HEK293 (cell line): Measurements from ENCODE around the gene AGPAT4.

Experiments
- CTCF ChIA-PET: fragments of 350-600 bp; formaldehyde crosslinking; extraction: SDS; loops from one replicate; lab custom pipeline; 2021; ENCODE audit warnings: antibody characterized with exemption; lab: Yijun Ruan, JAX
- POLR2A ChIA-PET: fragments of 300-600 bp; formaldehyde crosslinking; extraction: SDS; loops from one replicate; lab custom pipeline; 2020; ENCODE audit warnings: antibody characterized with exemption, inconsistent platforms; lab: Yijun Ruan, JAX
- H3K27ac ChIP-seq: fragments of 200-500 bp; sonication (Bioruptor generic); 2 replicates; pipeline ENCODE4 v1.5.1; 2014; ENCODE audit warnings: low read depth, low read length, control low read depth, inconsistent platforms; ENCODE audit errors: extremely low read depth
- H3K36me3 ChIP-seq, 2 experiments: fragments of 200-500 bp in 1 of 2; sonication (Bioruptor generic) in 1 of 2; 1 replicate in 1 of 2; 2 replicates in 1 of 2; pipeline ENCODE4 v1.5.1; 2014 to 2017; ENCODE audit warnings: inconsistent platforms in 2 of 2, low read length in 2 of 2; ENCODE audit not compliant: control insufficient read depth in 2 of 2, insufficient read depth in 1 of 2
- H3K4me1 ChIP-seq: fragments of 200-500 bp; sonication (Bioruptor generic); 2 replicates; pipeline ENCODE4 v1.5.1; 2014; ENCODE audit warnings: mild to moderate bottlenecking, low read length, inconsistent platforms; ENCODE audit not compliant: control insufficient read depth, insufficient read depth
- H3K4me3 ChIP-seq: 2 replicates; pipeline ENCODE4 v1.5.1; 2011; ENCODE audit warnings: low read depth, mild to moderate bottlenecking, control low read depth, low read length, moderate library complexity
- H3K9me3 ChIP-seq: fragments of 200-500 bp; sonication (Bioruptor generic); 2 replicates; pipeline ENCODE4 v1.5.1; 2014; ENCODE audit warnings: low read depth, low read length, inconsistent platforms; ENCODE audit not compliant: control insufficient read depth, insufficient read depth
- FEZF1 ChIP-seq: fragments of 450-650 bp; formaldehyde crosslinking; IDR thresholded peaks from 2 replicates; pipeline ENCODE4 v1.5.1; 2016; ENCODE audit warnings: missing biosample characterization, missing genetic modification characterization
- GLIS1 ChIP-seq: fragments of 450-650 bp; formaldehyde crosslinking; IDR thresholded peaks from 2 replicates; pipeline ENCODE4 v1.5.1; 2016; ENCODE audit warnings: missing biosample characterization, missing genetic modification characterization
- HIC1 ChIP-seq: fragments of 450-650 bp; formaldehyde crosslinking; IDR thresholded peaks from 2 replicates; pipeline ENCODE4 v1.5.1; 2016; ENCODE audit warnings: missing biosample characterization, missing genetic modification characterization
- HOXC10 ChIP-seq: sonication (generic); formaldehyde crosslinking; IDR thresholded peaks from 2 replicates; pipeline ENCODE4 v1.8.1; 2023; ENCODE audit warnings: mild to moderate bottlenecking, missing genetic modification reagents
- HOXD13 ChIP-seq: sonication (generic); formaldehyde crosslinking; IDR thresholded peaks from 2 replicates; pipeline ENCODE4 v1.8.0; 2022; ENCODE audit warnings: missing genetic modification reagents, borderline replicate concordance
- PATZ1 ChIP-seq: fragments of 450-650 bp; formaldehyde crosslinking; IDR thresholded peaks from 2 replicates; pipeline ENCODE4 v1.5.1; 2016; ENCODE audit warnings: missing biosample characterization, missing genetic modification characterization
- PRDM1 ChIP-seq: fragments of 450-650 bp; formaldehyde crosslinking; IDR thresholded peaks from 2 replicates; pipeline ENCODE4; 2016; ENCODE audit warnings: missing biosample characterization, missing genetic modification characterization
- SP7 ChIP-seq: fragments of 450-650 bp; formaldehyde crosslinking; IDR thresholded peaks from 2 replicates; pipeline ENCODE4 v1.5.1; 2016; ENCODE audit warnings: missing biosample characterization, missing genetic modification characterization
- ZEB2 ChIP-seq: fragments of 450-650 bp; formaldehyde crosslinking; IDR thresholded peaks from 2 replicates; pipeline ENCODE4 v1.5.1; 2016; ENCODE audit warnings: missing biosample characterization, missing genetic modification characterization
- ZIC2 ChIP-seq: fragments of 450-650 bp; formaldehyde crosslinking; IDR thresholded peaks from 2 replicates; pipeline ENCODE4 v1.5.1; 2016; ENCODE audit warnings: missing biosample characterization, missing genetic modification characterization
- ZNF16 ChIP-seq: fragments of 450-650 bp; formaldehyde crosslinking; IDR thresholded peaks from 2 replicates; pipeline ENCODE4 v1.5.1; 2016; ENCODE audit warnings: low read depth, missing biosample characterization, missing genetic modification characterization
- ZNF18 ChIP-seq: fragments of 450-650 bp; formaldehyde crosslinking; IDR thresholded peaks from 2 replicates; pipeline ENCODE4 v1.5.1; 2016; ENCODE audit warnings: missing biosample characterization, missing genetic modification characterization
- ZNF2 ChIP-seq: fragments of 450-650 bp; formaldehyde crosslinking; IDR thresholded peaks from 2 replicates; pipeline ENCODE4 v1.5.1; 2016; ENCODE audit warnings: missing biosample characterization, missing genetic modification characterization
- ZNF280C ChIP-seq: fragments of 450-650 bp; formaldehyde crosslinking; IDR thresholded peaks from 2 replicates; pipeline ENCODE4 v1.5.1; 2016; ENCODE audit warnings: missing biosample characterization, missing genetic modification characterization
- ZNF292 ChIP-seq: fragments of 450-650 bp; formaldehyde crosslinking; IDR thresholded peaks from 2 replicates; pipeline ENCODE4 v1.5.1; 2016; ENCODE audit warnings: low read depth, missing biosample characterization, missing genetic modification characterization, borderline replicate concordance
- ZNF362 ChIP-seq: fragments of 450-650 bp; formaldehyde crosslinking; IDR thresholded peaks from 2 replicates; pipeline ENCODE4 v1.5.1; 2016; ENCODE audit warnings: missing biosample characterization, missing genetic modification characterization
- ZNF37A ChIP-seq: fragments of 450-650 bp; IDR thresholded peaks from 2 replicates; pipeline ENCODE4 v1.5.1; 2018; ENCODE audit warnings: missing biosample characterization, missing genetic modification characterization
- ZNF398 ChIP-seq: fragments of 450-650 bp; formaldehyde crosslinking; IDR thresholded peaks from 2 replicates; pipeline ENCODE4 v1.5.1; 2017; ENCODE audit warnings: missing biosample characterization, missing genetic modification characterization
- ZNF514 ChIP-seq: fragments of 450-650 bp; formaldehyde crosslinking; IDR thresholded peaks from 2 replicates; pipeline ENCODE4 v1.5.1; 2016; ENCODE audit warnings: missing biosample characterization, missing genetic modification characterization
- ZNF544 ChIP-seq: fragments of 450-650 bp; formaldehyde crosslinking; IDR thresholded peaks from 2 replicates; pipeline ENCODE4 v1.5.0; 2017; ENCODE audit warnings: missing biosample characterization, missing genetic modification characterization
- ZNF560 ChIP-seq: fragments of 450-650 bp; formaldehyde crosslinking; IDR thresholded peaks from 2 replicates; pipeline ENCODE4 v1.5.1; 2017; ENCODE audit warnings: missing biosample characterization, missing genetic modification characterization, borderline replicate concordance
- ZNF791 ChIP-seq: fragments of 450-650 bp; formaldehyde crosslinking; IDR thresholded peaks from 2 replicates; pipeline ENCODE4 v1.5.1; 2016; ENCODE audit warnings: missing biosample characterization, missing genetic modification characterization

Gene AGPAT4

GRCh38 chr6:161143663-161144430 is 130.0 kb downstream of the AGPAT4 start (continued):
- TF ChIP-seq ZNF791 (tag by site-specific recombination) (no peak), PRDM1 (tag by site-specific recombination) (no peak), HOXC10 (CRISPR knock-in tag) (no peak)
- TF ChIP-seq, all 188 proteins: peak for 0

- H3K4me3 ChIP-seq = no peak overlapping the region
- TF ChIP-seq ZNF292 (tag by site-specific recombination) = no peak
- TF ChIP-seq ZNF544 (tag by site-specific recombination) = no peak
- no peak for TF ChIP-seq ZNF560 (tag by site-specific recombination)
- no peak for TF ChIP-seq FEZF1
- no peak for TF ChIP-seq ZNF398 (tag by site-specific recombination)
- TF ChIP-seq ZNF280C = no peak
- no peak for TF ChIP-seq ZNF2 (tag by site-specific recombination)
- TF ChIP-seq ZNF16 (tag by site-specific recombination) = no peak
- TF ChIP-seq SP7 (tag by site-specific recombination) = no peak
- TF ChIP-seq ZNF37A (tag by site-specific recombination) = no peak
- no peaks in the 10 kb centered on the region for H3K4me1 ChIP-seq
- no peaks in the 10 kb centered on the region for H3K9me3 ChIP-seq
- CTCF ChIA-PET = interaction anchor here (1.0 kb wide), 1 partner anchor 12 kb away, joined by 4 read pairs; no protein-coding TSS in a partner anchor
- POLR2A ChIA-PET = no interaction called here
- H3K27ac ChIP-seq = no peak overlapping the region
- peaks cover 0 to 52% of the 10 kb centered on the region in 2 experiments; a peak in 2 of 3 replicates for H3K36me3 ChIP-seq
Measured at GRCh38 chr6:161142957-161143296, 130.9 kb downstream of the AGPAT4 start.

- Histone ChIP-seq H3K36me3 (peaks cover 0 to 47% of the 10 kb centered on the region in 2 experiments; a peak in 2 of 3 replicates), H3K9me3 (no peaks in the 10 kb centered on the region), H3K4me1 (no peaks in the 10 kb centered on the region), H3K4me3 (no peak overlapping the region), H3K27ac (no peak overlapping the region)
- CTCF ChIA-PET = interaction anchor here (0.7 to 1.6 kb wide), 2 partner anchors 10 to 230 kb away, joined by 4 to 6 read pairs; no protein-coding TSS in a partner anchor
- POLR2A ChIA-PET = no interaction called here
- peak; percentile 65; the same call in 1 of the 2 replicates for TF ChIP-seq PATZ1 (tag by site-specific recombination)
- peak; percentile 87 for TF ChIP-seq GLIS1 (tag by site-specific recombination)
- peak; percentile 74; the same call in 1 of the 2 replicates for TF ChIP-seq HIC1 (tag by site-specific recombination)
- TF ChIP-seq ZIC2 (tag by site-specific recombination) = peak; percentile 85
- no peak for TF ChIP-seq ZNF514
- TF ChIP-seq ZNF18 = 0 out of 2 replicates have a peak, but pooled peaks have one; percentile 31
- 0 out of 2 replicates have a peak, but pooled peaks have one; percentile 32 for TF ChIP-seq HOXD13
- no peak for TF ChIP-seq ZEB2 (tag by site-specific recombination)
- TF ChIP-seq ZNF362 (tag by site-specific recombination) = peak; percentile 57; the same call in 1 of the 2 replicates
Measured at GRCh38 chr6:161141173-161141572, 132.7 kb downstream of the AGPAT4 start.
